ENCODE results near the gene FOXN3.

DNA sequence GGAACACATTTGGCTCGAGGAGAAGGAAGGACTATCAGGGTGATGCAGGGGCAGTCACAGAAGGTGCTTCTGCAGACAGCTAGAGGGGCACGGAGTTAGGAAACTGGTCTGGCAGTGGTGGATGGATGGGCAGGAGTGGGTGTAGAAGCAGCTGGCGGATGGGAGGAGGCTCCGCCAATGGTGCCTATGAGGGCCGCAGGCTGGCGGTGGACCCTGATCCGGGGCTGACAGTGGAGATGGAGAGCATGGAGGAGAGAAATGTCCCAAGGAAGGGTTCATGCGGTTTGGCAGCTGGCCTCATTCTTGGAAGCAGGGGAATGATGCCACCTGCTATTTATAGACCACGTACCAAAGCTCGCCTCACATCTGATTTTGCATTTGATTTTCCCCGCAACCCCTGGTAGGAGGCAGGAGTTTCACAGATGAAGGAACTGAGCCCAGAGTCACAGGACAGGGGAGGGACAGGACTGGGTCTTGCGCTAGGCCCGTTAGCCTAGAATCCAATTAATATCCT is 237.1 kb downstream of the FOXN3 start:
- TF ChIP-seq CTCF (conservative IDR thresholded peaks at IDR 0.05 in 1 of 2, IDR thresholded peaks at IDR 0.05 in 1 of 2; ENCODE audit: low read depth in 1 of 2, low read length in 2 of 2): no peak
- no peak for TF ChIP-seq EZH2 (IDR thresholded peaks at IDR 0.05; ENCODE audit: low read length, missing control alignments)
